GM21576 (cell line): Measurements from ENCODE around the gene TNFRSF8.
"Not testable (repeated sequence)": the region's sequence is repeated elsewhere in the genome, so short reads cannot be mapped to it uniquely, and the experiment has no call there.

Experiments used
- ATAC-seq: cut with Tn5 transposase; IDR thresholded peaks from one replicate; pipeline ENCODE4 v1.9.1; 2021; ENCODE audit warnings: mild to moderate bottlenecking, moderate library complexity; ENCODE audit not compliant: unreplicated experiment

TNFRSF8 gene

DNA sequence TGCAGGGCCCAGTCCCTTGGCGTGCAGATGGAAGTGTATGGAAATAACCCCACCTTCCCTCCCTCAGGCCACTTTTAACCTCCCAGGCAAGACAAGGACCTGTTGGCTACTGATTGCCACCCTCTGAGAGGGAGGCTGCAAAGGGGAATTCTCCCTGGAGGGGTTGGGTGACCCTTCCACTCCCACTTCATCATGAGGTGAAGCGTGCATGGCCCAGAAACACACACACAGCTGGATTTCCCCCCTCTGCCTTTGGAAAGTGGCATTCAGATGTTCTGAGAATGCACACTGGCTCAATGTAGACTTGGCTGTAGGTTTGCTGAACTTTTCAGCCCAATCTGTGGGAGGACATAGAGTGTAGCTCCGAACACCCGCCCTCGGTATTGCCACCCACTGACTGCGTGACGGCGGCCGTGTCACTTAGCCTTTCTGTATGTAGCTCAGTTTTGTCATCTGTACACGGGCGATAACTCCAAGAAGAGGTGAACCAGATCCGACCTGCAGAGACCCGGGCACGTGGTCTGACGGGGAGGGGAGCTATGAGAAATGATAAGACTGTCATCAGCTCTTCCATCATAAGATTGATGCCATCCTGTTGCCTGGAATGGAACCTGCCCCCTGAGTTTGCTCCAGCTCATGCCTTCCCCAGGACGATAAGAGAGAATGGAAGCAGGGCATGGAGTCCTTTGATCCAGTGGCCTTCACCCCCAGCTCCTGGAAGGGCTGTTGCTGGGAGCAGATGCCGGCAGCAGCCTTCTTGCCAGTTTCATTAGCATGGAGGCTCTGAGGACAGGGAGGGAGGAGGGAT lies 24.5 kb upstream of the TNFRSF8 start:
- no peak for ATAC-seq

DNA sequence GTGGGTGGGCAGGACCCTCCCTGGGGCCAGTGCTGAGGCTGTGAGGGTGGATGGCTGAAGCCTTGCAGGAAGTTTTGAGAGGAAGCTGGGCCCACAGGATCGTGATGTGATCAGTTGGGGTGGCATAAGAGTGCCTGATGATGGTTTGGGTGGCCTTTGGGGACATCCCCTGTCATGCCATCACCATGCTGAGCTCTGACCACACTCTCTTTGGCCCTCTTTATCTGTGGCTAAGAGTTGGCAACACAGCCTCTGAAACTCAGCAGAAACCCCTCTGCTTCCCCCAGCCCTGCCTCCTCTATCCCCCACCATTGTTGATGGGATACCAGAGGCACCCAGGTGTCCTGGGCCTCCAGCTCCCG lies 24.0 kb upstream of the TNFRSF8 start:
- ATAC-seq = no peak

DNA sequence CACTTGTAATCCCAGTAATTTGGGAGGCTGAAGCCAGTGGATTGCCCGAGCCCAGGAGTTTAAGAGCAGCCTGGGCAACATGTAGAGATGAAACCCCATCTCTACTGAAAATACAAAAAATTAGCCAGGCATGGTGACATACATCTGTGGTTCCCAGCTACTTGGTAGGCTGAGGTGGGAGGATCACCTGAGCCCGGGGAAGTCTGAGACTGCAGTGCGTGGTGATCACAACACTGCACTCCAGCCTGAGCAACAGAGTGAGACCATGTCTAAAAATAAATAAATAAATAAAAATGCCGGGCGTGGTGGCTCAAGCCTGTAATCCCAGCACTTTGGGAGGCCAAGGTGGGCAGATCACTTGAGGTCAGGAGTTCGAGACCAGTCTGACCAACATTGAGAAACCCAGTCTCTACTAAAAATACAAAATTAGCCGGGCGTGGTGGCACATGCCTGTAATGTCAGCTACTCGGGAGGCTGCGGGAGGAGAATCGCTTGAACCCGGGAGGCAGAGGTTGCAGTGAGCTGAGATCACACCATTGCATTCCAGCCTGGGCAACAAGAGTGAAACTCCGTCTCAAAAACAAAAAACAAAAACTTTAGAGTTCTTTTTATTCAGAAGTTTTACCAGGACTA lies 23.2 kb upstream of the TNFRSF8 start:
- peak; percentile 40 for ATAC-seq

DNA sequence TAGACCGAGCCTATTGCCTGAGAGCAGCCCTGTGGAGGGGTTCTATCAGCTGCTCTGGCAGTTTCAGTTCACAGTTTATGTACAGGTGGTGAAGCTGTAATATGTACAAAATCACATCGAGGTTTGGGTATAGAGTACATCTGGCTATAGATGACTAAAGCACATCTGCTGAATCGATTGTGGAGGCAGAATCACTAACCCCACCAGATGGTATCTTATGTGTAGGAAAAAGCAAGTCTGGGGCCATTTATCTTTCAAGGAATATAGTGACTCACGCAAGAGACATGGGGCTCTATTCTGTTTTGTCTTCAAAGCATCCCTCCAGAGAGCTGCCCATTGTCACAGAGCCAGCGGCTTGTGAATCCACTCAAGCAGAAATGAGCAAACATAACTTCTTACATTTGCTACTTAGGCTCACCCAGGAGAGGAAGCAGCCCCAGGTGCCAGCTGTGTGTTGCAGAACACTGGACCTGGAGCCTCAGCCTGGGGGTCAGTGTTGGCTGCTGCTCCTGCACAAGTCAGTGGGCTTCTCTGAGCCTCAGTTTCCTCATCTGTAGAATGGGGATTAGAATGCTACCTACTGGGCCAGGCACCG lies 22.5 kb upstream of the TNFRSF8 start:
- peak; percentile 61 for ATAC-seq

DNA sequence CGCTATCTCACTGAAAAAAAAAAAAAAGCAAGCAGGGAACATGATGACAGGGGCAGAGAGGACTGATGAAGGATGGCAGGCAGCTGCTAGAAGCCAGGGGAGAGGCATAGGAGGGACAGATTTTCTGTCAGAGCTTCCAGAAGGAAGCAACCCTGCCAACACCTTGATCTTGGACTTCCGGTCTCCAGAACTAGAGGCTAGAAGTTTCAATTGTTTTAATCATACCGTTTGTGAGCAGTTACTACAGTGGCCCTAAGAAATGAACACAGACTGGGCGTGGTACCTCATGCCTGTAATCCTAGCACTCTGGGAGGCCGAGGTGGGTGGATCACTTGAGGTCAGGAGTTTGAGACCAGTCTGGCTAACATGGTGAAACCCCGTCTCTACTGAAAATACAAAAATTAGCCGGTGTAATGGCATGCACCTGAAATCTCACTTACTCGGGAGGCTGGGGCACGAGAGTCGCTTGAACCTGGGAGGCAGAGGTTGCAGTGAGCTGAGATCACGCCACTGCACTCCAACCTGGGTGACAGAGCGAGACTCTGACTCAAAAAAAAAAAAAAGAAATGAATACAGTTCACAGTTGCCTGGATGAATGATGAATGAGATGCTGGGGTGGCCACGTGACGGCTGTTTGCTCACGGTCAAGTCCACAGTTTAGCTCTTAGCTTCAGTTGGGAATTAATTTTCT lies 18.8 kb upstream of the TNFRSF8 start:
- ATAC-seq = not testable (repeated sequence)

DNA sequence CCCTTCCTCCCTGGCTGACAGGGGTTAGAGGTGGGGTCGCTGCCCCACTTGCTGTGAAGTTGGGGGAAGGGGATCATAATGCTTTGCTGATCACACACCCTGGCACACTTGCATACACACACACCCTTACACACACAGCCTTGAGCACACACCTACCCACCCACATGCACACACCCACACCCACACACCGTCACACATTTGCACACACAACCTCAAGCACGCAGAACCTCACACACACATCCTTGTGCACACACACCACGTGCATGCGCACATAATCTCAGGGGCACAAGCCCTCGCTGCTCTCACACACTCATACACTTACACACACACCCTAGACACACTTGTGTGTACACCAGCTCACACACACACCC lies 16.4 kb upstream of the TNFRSF8 start:
- peak; percentile 1 for ATAC-seq

DNA sequence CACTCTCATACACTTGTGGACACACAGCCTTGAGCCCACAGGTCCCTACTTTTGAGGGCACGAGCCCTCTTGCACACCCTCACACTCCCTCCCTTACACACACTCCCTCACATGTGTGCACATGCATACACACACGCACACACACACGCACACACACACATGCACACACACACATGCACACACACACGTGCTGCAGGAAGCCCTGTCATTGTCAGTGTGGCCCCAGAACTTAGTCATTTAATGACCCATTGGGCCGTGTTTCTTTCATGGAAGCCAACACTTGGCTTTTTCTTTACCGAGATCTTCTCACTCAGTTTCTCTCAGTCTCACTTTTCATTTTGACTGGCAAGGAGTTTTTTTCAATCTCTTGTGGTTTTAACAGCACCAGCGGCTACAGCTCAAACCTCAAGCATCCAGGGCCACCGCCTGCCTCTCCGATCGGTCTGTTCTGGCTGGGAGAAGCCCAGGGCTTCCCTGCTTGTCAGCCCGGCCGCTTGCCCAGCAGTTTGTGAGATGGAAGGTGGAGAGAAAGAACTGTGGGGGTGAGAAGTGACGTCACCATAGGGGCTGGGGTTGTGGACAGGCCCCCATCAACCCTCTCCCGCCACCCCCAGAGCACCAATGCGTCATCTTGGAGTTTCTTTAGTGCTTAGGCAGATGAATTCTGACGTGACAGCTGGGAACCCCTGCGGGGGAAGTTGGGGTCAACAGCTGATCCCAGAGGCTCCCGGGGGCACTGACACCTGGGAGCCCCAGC lies 15.8 kb upstream of the TNFRSF8 start:
- ATAC-seq = peak; percentile 30

DNA sequence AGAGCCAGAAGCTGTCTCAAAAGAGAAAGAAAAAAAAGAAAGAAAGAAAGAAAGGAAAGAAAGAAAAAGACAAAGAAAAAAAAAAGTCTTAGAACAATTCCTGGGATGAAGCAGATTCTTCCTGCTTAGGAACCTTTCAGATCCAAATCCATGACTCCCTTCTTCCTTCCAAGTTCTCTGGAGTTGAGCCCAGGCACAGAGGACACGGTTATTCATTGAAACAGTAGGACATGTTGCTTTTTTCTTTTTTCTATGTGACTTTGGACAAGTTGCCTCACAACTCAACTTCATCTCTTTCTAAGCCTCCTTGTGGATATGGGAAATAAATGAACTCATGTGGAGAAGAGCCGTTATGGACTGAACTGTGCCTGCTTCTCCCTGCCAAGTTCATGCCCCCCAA lies 14.7 kb upstream of the TNFRSF8 start:
- no peak for ATAC-seq

DNA sequence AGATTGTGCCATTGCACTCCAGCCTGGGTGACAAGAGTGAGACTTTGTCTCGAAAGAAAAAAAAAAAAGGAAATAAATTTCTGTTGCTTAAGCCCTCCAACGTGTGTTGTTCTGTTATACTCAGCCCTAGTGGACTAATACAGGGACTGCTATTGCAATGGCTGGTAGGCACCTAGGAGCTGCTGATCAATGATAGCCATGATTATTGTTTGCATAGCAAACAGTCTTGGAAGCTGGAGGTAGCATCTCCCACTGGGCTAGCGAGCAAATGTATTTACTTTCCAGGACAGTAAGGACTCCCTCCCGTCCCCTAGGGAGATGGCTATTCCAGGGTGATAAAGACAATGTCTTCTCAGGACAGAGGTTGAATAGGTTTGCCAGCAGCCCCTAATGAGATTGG lies 13.5 kb upstream of the TNFRSF8 start:
- no peak for ATAC-seq

DNA sequence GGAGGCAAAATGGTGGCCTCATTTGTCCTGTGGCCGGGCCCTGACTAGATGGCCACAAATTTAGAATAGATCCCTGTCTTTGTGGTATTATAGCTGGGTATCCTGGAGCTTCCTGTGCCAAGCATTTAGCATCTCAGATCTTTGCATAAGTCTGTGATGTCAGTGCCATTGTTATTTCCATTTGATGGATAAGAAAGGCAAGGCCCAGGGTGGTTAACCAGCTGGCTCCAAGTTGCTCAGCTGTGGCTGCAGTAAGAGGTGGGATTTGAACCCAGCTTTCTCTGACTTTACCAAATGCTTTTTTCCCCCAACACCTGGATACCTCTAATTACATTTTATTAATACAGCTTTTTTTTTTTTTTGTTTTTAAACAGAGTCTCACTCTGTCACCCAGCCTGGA lies 11.7 kb upstream of the TNFRSF8 start:
- no peak for ATAC-seq

DNA sequence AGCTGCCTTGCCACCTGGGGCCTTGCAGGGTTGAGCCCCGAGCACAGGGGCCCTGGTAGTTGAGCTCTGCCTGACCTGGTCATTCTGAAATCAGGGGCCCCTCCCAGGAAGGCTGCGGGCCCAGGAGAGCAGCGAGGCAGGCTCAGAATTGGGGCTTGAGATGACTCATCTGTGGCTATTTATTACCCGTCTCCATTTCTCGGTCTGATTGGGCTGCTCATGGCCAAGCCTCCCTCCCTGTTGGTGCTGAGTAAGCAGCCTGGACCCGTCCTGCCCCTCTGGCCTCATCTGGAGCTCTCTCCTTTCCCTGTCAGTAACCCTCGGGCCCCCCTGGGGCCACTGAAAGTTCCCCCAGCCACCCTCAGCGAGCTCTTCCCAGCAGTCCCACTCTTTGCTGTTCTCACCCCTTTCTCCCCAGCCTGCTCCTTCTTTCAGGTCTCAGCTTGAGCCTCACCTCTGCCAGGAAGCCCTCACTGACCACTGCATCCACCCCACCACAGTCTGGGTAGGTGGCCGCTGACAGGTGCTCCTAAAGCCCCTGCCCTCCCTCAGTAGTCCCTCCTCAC lies 11.0 kb upstream of the TNFRSF8 start:
- ATAC-seq = peak; percentile 66

DNA sequence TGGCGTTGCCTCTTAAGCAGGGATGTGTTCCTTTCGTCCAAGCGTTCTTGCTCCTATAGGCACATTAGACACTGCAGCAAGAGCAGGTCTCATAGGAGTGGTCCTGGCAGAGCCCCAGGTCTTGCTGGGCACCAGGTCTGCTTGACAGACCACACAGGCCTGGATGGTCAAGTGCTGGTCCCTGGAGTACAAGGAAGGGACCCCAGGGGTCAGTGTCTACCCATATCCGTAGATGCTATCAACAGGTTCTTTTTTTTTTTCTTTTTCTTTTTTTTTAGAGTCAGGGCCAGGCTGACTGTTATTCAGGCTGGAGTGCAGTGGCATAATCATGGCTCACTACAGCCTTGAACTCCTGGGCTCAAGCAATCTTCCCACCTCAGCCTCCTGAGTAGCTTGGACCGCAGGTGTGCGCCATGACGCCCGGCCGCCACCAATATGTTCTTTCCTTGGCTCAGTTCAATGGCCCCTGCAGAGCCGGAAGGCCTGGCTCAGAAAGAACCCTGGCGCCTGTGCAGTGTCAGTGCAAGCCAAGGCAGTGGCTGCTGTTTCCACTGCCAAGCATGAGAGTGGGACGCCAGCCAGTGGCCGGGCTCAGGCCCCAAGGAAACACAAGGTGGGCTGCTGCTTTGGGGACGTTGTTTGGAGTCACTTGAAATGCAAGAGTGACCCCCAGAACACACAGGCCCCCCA lies 10.0 kb upstream of the TNFRSF8 start:
- no peak for ATAC-seq

DNA sequence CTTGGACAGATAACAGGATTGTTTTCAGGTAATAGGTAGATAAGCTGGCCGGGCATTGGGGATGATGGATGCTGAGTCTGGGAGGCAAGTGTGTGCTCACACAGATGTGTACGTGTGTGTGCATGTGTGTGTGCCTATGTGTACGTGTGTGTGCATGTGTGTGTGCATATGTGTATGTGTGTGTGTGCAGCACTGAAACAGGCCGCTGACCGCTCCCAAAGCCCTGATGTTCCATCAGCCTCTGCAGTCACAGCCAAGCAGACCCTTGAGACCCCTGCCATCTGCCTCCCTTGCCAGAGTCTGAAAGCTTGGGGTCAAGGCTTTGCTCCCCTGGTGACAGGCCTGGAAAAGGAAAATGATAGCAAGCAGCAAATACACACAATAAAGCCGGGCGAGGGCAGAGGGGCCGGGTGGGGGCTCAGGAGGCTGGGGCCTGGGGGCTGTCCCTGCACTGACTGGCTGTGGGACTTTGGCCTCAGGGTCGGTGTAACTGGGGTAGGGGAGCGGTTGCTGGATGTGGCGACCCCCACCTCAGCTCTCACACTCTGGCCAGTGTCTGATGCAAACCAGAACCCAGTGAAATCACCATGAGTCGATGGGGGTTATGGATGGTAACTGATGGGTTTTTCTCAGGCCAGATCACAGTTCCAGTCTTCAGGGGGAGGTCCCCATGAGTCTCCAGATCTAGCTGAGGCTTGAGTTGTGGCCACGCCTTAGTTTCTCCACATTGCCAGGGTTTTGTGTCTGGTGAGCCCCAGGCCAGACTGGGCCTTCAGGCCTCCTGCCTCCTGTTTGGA lies 9.2 kb upstream of the TNFRSF8 start:
- no peak for ATAC-seq

DNA sequence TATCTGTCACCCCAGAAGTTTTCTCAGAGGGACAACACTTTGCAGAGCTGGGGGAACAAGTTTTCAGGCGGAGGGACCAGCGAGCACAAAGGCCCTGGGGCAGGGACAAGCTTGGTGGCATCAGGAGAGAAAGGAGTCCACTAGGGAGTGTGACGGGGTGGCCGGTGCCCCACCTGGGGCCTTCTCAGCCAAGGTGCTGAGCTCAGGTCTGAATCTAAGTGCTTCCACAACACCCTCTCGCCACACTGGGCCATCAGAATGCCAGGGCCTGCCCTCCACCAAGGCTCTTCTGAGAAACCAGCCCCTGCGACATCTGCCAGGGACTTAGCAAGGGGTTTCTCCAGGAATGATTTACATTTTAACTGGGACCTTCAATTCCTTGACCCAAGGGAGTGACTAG lies 7.8 kb upstream of the TNFRSF8 start:
- no peak for ATAC-seq

DNA sequence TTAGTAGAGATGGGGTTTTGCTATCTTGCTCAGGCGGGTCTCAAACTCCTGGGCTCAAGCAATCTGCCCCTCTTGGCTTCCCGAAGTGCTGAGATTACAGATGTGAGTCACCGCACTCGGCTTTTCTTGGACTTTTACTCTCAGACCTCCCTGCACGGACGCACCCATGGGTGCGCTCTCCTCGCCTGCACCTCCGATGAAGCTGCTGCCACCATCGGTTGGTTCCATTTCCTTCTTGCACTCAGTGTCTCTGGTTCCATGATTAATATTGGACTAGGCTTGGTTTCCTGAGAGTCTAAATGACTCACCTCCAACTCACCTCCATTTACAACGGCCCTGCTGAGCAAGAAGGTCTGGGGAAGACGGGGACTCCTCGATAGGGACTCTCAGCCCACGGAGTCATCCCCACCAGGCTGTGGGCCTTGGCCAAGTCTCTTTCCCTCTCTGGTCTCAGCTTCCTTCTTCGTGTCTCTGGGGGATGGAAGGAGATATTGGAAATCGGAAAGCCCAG lies 6.7 kb upstream of the TNFRSF8 start:
- ATAC-seq = no peak

DNA sequence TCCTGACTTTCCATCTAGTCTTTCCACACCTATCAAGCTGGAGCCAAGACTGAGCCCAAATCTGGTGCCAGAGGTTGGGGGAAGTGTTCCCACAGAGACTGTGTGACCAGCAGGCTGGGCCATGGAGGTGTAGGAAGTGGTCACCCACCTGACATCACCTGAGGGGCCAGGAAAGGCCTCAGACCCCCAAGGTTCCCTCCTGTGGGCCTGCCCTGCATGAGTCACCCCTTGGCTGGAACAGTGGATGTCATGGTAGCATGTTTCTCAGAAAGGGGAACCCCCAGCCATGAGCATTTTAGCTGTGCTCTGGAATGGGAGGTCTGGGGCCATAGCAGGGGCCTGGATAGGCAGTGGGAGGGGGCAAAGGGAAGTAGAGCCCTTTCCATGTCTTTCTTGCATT lies 5.7 kb upstream of the TNFRSF8 start:
- ATAC-seq = no peak

DNA sequence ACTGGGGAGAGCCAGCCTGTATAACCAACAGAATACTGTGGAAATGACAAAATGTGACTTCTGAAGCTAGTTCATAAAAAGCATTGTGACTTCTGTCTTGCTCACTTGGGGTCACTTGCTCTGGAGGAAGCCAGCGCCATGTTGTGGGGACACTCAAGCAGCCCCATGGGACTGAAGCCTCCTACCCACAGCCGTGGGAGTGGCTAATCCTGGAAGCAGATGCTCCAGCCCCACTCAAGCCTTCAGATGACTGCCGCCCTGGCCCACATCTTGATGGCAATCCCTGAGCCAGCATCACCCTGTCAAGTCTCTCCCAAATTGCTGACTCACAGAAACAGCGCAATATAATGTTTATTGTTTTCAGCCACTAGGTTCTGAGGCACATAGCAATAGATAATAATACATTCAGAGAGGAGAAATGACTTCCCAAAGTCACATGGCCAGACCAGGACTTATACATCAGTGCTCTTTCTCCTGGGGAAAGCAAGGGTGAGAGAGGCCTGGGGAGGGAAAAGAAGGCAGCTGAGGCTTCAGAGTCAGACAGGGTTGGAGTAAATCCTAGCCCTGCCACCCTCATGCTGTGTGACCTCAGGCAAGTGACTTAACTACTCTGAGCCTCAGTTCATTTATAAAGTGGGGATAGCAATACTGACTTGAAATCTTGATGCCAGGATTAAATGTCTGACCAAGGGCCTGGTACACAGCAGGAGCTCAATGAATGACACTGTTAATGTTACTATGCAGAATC lies 5.0 kb upstream of the TNFRSF8 start:
- ATAC-seq = no peak

DNA sequence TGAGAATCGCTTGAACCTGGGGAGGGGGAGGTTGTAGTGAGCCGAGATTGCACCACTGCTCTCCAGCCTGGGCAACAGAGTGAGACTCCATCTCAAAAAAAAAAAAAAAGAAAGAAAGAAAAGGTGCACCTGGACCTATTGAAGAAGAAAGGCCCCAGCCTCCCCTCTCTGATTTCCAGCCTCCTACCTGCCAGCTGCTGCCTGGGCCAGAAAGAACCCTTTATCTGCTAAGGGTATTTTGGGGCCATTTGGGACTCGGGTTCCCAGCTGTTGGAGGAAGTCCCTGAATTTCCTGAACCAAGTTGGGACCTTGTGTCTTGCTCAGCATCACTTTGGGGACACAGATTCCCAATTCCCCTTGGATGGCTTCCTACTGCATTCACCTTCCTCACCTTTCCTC lies 3.9 kb upstream of the TNFRSF8 start:
- no peak for ATAC-seq
